SH-SY5Y (cell line): ENCODE measurements around the gene STAT5B.

Experiments
- GATA2 ChIP-seq: IDR thresholded peaks from 2 replicates; pipeline ENCODE4 v1.6.1; 2011; ENCODE audit warnings: mild to moderate bottlenecking, low read depth, low read length
- GATA3 ChIP-seq: IDR thresholded peaks from 2 replicates; pipeline ENCODE4 v1.6.1; 2011; ENCODE audit warnings: low read depth, mild to moderate bottlenecking, low read length, moderate library complexity

GRCh38 chr17:42179335-42179734 lies 96.9 kb downstream of the STAT5B start:
- TF ChIP-seq GATA2 (no peak), GATA3 (no peak)
